Measurements from ENCODE around the gene CLDN14. TPM values are rescaled to one million over a fixed set of nuclear protein-coding genes. Genes with fewer than 3 reads are reported as not detected.

CLDN14 gene
- total RNA-seq = not detected

GRCh38 chr21:36479415-36480402, at the start of gene CLDN14:
CLDN14 (minus strand) TSS chr21:36480122; CDS start chr21:36461695, 18,427 bp downstream.
- no peak for ATAC-seq (ENCODE audit: low FRiP score)
- TF ChIP-seq CTCF (IDR thresholded peaks at IDR 0.05) = no peak
- no peak for DNase-seq (ENCODE audit: low spot score)

GRCh38 chr21:36528716-36529115, 48.8 kb upstream of the CLDN14 start:
- no peak for TF ChIP-seq CTCF (IDR thresholded peaks at IDR 0.05)
- no peak for ATAC-seq (ENCODE audit: low FRiP score)
- DNase-seq (ENCODE audit: low spot score) = no peak

- DNase-seq (ENCODE audit: low spot score) (no peak), ATAC-seq (ENCODE audit: low FRiP score) (no peak)
- TF ChIP-seq CTCF (IDR thresholded peaks at IDR 0.05) = no peak
These were observed 47.4 kb upstream of the CLDN14 start for GRCh38 chr21:36527317-36527716.

- TF ChIP-seq CTCF (IDR thresholded peaks at IDR 0.05) = no peak
- ATAC-seq (ENCODE audit: low FRiP score) (no peak), DNase-seq (ENCODE audit: low spot score) (no peak)
These were observed 46.2 kb upstream of the CLDN14 start for GRCh38 chr21:36526104-36526503.

- TF ChIP-seq CTCF (IDR thresholded peaks at IDR 0.05) = no peak
- ATAC-seq (ENCODE audit: low FRiP score) (no peak), DNase-seq (ENCODE audit: low spot score) (no peak)
These were observed 44.6 kb upstream of the CLDN14 start for GRCh38 chr21:36524477-36524876.

- no peak for TF ChIP-seq CTCF (IDR thresholded peaks at IDR 0.05)
- DNase-seq (ENCODE audit: low spot score) (no peak), ATAC-seq (ENCODE audit: low FRiP score) (no peak)
These were observed 42.4 kb upstream of the CLDN14 start for GRCh38 chr21:36522219-36522808.

Measured in omental fat pad (tissue), 4 donors.